Measurements from ENCODE around the gene BPIFA1.

DNA sequence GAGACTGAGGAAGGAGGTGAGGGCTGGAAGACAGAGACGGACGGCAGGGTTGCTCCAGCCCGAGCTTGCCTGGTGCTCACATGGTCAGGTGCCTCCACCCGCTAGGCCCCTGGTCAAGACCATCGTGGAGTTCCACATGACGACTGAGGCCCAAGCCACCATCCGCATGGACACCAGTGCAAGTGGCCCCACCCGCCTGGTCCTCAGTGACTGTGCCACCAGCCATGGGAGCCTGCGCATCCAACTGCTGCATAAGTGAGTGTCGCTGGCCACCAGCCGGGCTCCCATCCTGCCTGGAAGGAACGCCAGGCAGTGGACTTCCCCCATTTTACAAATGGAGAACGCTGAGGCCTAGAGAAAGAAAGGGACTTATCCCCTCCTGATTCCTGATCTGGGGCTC, 55.1 kb downstream of the BPIFA1 start:
- TF ChIP-seq, protein P1, sequence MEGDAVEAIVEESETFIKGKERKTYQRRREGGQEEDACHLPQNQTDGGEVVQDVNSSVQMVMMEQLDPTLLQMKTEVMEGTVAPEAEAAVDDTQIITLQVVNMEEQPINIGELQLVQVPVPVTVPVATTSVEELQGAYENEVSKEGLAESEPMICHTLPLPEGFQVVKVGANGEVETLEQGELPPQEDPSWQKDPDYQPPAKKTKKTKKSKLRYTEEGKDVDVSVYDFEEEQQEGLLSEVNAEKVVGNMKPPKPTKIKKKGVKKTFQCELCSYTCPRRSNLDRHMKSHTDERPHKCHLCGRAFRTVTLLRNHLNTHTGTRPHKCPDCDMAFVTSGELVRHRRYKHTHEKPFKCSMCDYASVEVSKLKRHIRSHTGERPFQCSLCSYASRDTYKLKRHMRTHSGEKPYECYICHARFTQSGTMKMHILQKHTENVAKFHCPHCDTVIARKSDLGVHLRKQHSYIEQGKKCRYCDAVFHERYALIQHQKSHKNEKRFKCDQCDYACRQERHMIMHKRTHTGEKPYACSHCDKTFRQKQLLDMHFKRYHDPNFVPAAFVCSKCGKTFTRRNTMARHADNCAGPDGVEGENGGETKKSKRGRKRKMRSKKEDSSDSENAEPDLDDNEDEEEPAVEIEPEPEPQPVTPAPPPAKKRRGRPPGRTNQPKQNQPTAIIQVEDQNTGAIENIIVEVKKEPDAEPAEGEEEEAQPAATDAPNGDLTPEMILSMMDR (IDR thresholded peaks at IDR 0.05; ENCODE audit: poor library complexity, severe bottlenecking): no peak
- TF ChIP-seq TAF1 (IDR thresholded peaks at IDR 0.05; ENCODE audit: low read depth) (no peak), SMC3 (conservative IDR thresholded peaks at IDR 0.05; ENCODE audit: poor library complexity) (no peak), POLR2AphosphoS5 (IDR thresholded peaks at IDR 0.05) (no peak), EZH2 (IDR thresholded peaks at IDR 0.05; ENCODE audit: borderline replicate concordance, insufficient read depth, low read length, poor library complexity, severe bottlenecking) (no peak), RAD21 (conservative IDR thresholded peaks at IDR 0.05) (no peak), EP300 (conservative IDR thresholded peaks at IDR 0.05; ENCODE audit: poor library complexity, severe bottlenecking) (no peak)

All from neural cell (in vitro differentiated cells).